HG02840 (cell line): ENCODE data around the gene TSSC4.

Source experiments
- ATAC-seq: cut with Tn5 transposase; IDR thresholded peaks from one replicate; pipeline ENCODE4 v1.9.1; 2021; ENCODE audit warnings: mild to moderate bottlenecking, moderate library complexity, moderate number of reproducible peaks; ENCODE audit not compliant: unreplicated experiment, low FRiP score

TSSC4 gene

GRCh38 chr11:2385156-2386151 lies 15.1 kb upstream of the TSSC4 start:
- peak; percentile 40 for ATAC-seq

GRCh38 chr11:2386591-2386990 lies 14.0 kb upstream of the TSSC4 start:
- no peak for ATAC-seq

GRCh38 chr11:2387266-2387987 lies 13.1 kb upstream of the TSSC4 start:
- ATAC-seq, result no peak

- no peak for ATAC-seq
These were observed 11.8 kb upstream of the TSSC4 start for GRCh38 chr11:2388431-2389376.

- ATAC-seq, result no peak
These were observed 11.0 kb upstream of the TSSC4 start for GRCh38 chr11:2389377-2390026.

- ATAC-seq, result no peak
These were observed 10.3 kb upstream of the TSSC4 start for GRCh38 chr11:2390091-2390724.

- ATAC-seq, result no peak
These were observed 9.8 kb upstream of the TSSC4 start for GRCh38 chr11:2390725-2391151.

- no peak for ATAC-seq
These were observed 9.2 kb upstream of the TSSC4 start for GRCh38 chr11:2391181-2391975.

- no peak for ATAC-seq
These were observed 8.2 kb upstream of the TSSC4 start for GRCh38 chr11:2392241-2392959.

- ATAC-seq, result no peak
These were observed 7.3 kb upstream of the TSSC4 start for GRCh38 chr11:2393111-2393868.

- ATAC-seq, result no peak
These were observed 6.4 kb upstream of the TSSC4 start for GRCh38 chr11:2393941-2394817.

- no peak for ATAC-seq
These were observed 5.8 kb upstream of the TSSC4 start for GRCh38 chr11:2394818-2395105.

GRCh38 chr11:2395211-2395730 lies 5.3 kb upstream of the TSSC4 start:
- no peak for ATAC-seq

GRCh38 chr11:2395856-2396255 lies 4.7 kb upstream of the TSSC4 start:
- no peak for ATAC-seq

GRCh38 chr11:2396471-2396870 lies 4.1 kb upstream of the TSSC4 start:
- ATAC-seq, result no peak

- no peak for ATAC-seq
These were observed 3.5 kb upstream of the TSSC4 start for GRCh38 chr11:2397005-2397404.
